GM13976 (cell line): ENCODE results near the gene LILRB1.
"Not testable (repeated sequence)": the region's sequence is repeated elsewhere in the genome, so short reads cannot be mapped to it uniquely, and the experiment has no call there.

ENCODE experiments used
- DNase-seq: peaks from one replicate; pipeline ENCODE4 v3.0.0; 2012; ENCODE audit warnings: low spot score
- in situ Hi-C: fragments of 300-500 bp; cut with MboI; formaldehyde crosslinking; loops from one replicate; pipeline ENCODE4 v1.12.0; 2022; ENCODE audit warnings: low sequenced_read_pairs, mixed read lengths, inconsistent platforms; ENCODE audit not compliant: unreplicated experiment
- TF ChIP-seq, protein P1 (sequence below): IDR thresholded peaks from 2 replicates; pipeline ENCODE4 v1.5.1; 2012; ENCODE audit warnings: borderline replicate concordance, mild to moderate bottlenecking; ENCODE audit not compliant: insufficient read depth; ENCODE audit errors: extremely low read depth, missing control alignments, control extremely low read depth

LILRB1 gene

DNA sequence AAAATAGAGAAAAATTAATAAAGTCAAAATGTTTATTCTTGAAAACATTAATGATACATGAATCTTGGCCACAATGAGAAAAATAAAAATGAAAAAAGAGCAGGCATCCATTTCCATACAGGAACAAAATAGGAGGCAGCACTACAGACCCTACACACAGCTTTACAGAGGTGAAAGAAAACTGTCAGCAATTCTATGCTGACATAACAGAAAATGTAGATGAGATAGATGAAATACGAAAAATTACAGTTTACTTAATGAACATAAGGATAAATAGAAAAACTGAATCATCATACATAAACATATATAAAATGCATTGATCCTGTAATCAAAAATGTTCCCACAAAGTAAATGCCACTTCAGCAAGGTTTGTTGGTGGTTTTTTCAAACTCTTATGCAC is 38.1 kb downstream of the LILRB1 start:
- DNase-seq = no peak
- TF ChIP-seq, protein P1, sequence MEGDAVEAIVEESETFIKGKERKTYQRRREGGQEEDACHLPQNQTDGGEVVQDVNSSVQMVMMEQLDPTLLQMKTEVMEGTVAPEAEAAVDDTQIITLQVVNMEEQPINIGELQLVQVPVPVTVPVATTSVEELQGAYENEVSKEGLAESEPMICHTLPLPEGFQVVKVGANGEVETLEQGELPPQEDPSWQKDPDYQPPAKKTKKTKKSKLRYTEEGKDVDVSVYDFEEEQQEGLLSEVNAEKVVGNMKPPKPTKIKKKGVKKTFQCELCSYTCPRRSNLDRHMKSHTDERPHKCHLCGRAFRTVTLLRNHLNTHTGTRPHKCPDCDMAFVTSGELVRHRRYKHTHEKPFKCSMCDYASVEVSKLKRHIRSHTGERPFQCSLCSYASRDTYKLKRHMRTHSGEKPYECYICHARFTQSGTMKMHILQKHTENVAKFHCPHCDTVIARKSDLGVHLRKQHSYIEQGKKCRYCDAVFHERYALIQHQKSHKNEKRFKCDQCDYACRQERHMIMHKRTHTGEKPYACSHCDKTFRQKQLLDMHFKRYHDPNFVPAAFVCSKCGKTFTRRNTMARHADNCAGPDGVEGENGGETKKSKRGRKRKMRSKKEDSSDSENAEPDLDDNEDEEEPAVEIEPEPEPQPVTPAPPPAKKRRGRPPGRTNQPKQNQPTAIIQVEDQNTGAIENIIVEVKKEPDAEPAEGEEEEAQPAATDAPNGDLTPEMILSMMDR = no peak
- in situ Hi-C loops = loop anchor here (25.0 kb wide), 1 partner anchor 181 kb away; no protein-coding TSS in a partner anchor

- DNase-seq = no peak
- TF ChIP-seq, protein P1 = no peak
- in situ Hi-C loops = loop anchor here (25.0 kb wide), 1 partner anchor 183 kb away; no protein-coding TSS in a partner anchor
These were observed 40.5 kb downstream of the LILRB1 start for GRCh38 chr19:54670576-54671357.

DNA sequence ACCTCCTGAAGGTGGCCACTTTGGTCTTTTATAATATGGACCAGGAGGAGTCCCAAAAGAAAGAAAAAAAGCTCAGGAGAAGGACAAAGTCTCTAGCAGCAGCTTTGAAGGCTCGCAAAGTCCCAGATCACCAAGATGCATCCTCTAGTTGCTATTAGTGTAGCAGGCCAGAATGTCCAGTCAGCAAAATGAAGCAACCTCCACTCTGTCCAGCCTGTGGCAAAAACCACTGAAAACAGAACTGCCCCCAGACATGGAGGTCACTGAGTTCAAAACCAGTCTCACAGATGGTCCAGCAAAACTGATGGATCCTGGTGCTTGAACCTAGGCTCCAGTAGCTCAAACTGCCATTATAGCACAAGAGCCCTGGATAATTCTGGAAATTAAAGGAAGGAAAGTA is 42.9 kb downstream of the LILRB1 start:
- in situ Hi-C loops = loop anchor here (25.0 kb wide), 1 partner anchor 186 kb away; no protein-coding TSS in a partner anchor
- no peak for DNase-seq
- TF ChIP-seq, protein P1 = no peak

DNA sequence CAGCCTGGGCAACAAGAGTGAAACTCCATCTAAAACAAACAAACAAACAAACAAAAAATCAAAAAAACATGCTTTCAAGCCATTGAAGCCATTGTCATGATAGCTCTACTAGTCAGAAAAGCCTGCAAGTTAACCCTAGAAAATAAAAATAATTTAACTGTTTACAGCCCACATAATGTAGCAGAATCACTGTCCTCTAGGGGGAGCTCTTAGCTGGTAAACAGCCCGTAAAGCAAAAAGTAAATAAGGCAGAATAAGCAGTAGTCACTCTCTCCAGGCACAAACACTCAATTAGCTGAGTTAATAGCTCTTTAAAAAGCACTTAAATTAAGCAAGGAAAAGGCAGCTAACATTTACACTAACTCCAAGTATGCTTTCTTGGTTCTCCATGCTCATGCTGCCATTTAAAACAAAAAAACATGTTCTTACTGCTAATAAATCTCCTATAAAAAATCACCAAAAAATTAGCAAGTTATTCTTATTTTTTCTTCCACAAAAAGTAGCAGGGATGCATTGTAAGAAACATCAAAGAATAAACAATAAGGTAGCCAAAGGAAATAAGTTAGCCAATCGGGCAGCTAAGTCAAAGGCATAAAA is 43.8 kb downstream of the LILRB1 start:
- in situ Hi-C loops = loop anchor here (25.0 kb wide), 1 partner anchor 187 kb away; no protein-coding TSS in a partner anchor
- TF ChIP-seq, protein P1 = peak; percentile 73
- DNase-seq = peak; percentile 57

DNA sequence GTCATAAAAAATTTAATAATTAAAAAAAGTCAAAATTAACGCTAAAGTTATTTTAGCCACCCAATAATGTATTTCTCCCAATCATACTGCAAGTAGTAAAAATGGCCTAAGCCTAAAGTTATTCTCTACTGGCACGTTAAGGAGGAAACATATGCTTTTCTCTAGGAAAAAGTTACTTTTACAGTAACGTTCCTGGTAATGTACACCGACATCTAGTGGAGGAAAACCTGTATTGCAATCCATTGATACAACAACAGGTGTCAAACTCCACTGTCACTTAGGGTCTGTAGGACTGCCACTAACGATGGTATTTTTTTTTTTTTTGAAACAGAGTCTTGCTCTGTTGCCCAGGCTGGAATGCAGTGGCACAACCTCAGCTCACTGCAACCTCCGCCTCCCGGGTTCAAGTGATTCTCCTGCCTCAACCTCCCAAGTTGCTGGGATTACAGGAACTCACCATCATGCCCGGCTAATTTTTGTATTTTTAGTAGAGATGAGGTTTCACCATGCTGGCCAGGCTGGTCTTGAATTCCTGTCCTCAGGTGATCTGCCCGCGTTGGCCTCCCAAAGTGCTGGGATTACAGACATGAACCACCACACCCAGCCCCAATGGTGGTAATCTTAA is 46.0 kb downstream of the LILRB1 start:
- in situ Hi-C loops = not testable (repeated sequence)
- peak; percentile 68 for DNase-seq
- TF ChIP-seq, protein P1 = peak; percentile 77

DNA sequence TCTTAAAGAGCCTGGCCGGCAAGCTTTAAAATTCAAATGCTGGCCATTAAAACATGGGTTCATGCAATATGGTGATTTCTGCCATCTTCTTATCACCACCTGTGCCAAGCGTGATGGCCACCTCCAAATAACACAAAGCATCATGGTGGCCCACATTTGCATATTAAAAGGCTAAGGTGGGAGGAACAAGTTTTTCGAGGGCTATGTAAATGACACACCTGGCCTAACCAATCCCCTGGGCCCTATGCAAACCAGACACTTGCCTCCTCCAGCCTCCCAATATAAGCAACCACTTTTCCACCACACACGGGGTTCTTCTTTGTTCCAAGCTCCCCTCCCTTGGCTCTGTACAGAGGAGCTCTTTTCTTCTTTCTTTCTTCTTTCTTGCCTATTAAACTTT is 46.9 kb downstream of the LILRB1 start:
- TF ChIP-seq, protein P1 = no peak
- no peak for DNase-seq
- in situ Hi-C loops = no loop called here

GRCh38 chr19:54681596-54681995 is 51.3 kb downstream of the LILRB1 start:
- DNase-seq, in situ Hi-C loops: not testable (repeated sequence)
